ENCODE measurements around the gene HLA-E.

- TF ChIP-seq EZH2 (IDR thresholded peaks at IDR 0.05; ENCODE audit: low read depth, unreplicated experiment) (peak; percentile 36), REST (IDR thresholded peaks at IDR 0.05; ENCODE audit: unreplicated experiment) (no peak), ZNF331 (CRISPR knock-in tag; IDR thresholded peaks at IDR 0.05; ENCODE audit: low read depth) (no peak), EZH2phosphoT487 (IDR thresholded peaks at IDR 0.05; ENCODE audit: unreplicated experiment) (no peak), POLR2AphosphoS5 (IDR thresholded peaks at IDR 0.05; ENCODE audit: low read depth) (no peak)
- TF ChIP-seq, protein P1, sequence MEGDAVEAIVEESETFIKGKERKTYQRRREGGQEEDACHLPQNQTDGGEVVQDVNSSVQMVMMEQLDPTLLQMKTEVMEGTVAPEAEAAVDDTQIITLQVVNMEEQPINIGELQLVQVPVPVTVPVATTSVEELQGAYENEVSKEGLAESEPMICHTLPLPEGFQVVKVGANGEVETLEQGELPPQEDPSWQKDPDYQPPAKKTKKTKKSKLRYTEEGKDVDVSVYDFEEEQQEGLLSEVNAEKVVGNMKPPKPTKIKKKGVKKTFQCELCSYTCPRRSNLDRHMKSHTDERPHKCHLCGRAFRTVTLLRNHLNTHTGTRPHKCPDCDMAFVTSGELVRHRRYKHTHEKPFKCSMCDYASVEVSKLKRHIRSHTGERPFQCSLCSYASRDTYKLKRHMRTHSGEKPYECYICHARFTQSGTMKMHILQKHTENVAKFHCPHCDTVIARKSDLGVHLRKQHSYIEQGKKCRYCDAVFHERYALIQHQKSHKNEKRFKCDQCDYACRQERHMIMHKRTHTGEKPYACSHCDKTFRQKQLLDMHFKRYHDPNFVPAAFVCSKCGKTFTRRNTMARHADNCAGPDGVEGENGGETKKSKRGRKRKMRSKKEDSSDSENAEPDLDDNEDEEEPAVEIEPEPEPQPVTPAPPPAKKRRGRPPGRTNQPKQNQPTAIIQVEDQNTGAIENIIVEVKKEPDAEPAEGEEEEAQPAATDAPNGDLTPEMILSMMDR (conservative IDR thresholded peaks at IDR 0.05; ENCODE audit: low read depth in 2 of 2) = no peak
These were observed 38.1 kb upstream of the HLA-E start for GRCh38 chr6:30450909-30451841.
